Adrenal gland (tissue), 12 donors: ENCODE results near the gene IFNL3. TPM values are rescaled to one million over a fixed set of nuclear protein-coding genes. Genes with fewer than 3 reads are reported as not detected.

Source experiments
- DNase-seq, 7 donors: peaks; one replicate each; pipeline ENCODE4 v3.0.0-alpha.2; 2019 to 2020
- H3K27ac ChIP-seq, 5 donors: fragments of 200-600 bp; sonication (generic) in 4 of 5; 1 replicate in 3 of 5; 2 replicates in 2 of 5; pipeline versions ENCODE4 v1.5.1 to v1.8.0; 2016 to 2020; ENCODE audit warnings: mild to moderate bottlenecking in 1 of 5
- H3K27me3 ChIP-seq: fragments of 200-600 bp; 2 replicates; pipeline ENCODE4 v1.8.0; 2021
- H3K36me3 ChIP-seq, 2 donors: fragments of 200-600 bp; replicated peaks in 1 of 2; 1 replicate in 1 of 2; 2 replicates in 1 of 2; pipeline versions ENCODE4 v1.5.1 to v1.8.0; 2018 to 2022
- H3K4me1 ChIP-seq, 2 donors: fragments of 200-600 bp; replicated peaks in 1 of 2; 1 replicate in 1 of 2; 2 replicates in 1 of 2; pipeline versions ENCODE4 v1.5.1 to v1.8.0; 2018 to 2021
- H3K4me3 ChIP-seq, 4 donors: fragments of 200-600 bp; sonication (generic) in 3 of 4; one replicate each; pipeline ENCODE4 v1.5.1; 2016 to 2018
- H3K9me3 ChIP-seq, 3 donors: fragments of 200-600 bp; sonication (generic) in 1 of 3; replicated peaks in 1 of 3; 1 replicate in 2 of 3; 2 replicates in 1 of 3; pipeline versions ENCODE4 v1.5.1 to v1.8.0; 2016 to 2021
- CTCF ChIP-seq, 6 experiments: fragments of 450-650 bp in 4 of 6; fragments of 200-600 bp in 2 of 6; sonication (generic) in 1 of 6; IDR thresholded peaks; 1 replicate in 5 of 6; 2 replicates in 1 of 6; pipeline versions ENCODE4 v1.5.1 to v1.8.0; 2016 to 2021; ENCODE audit warnings: antibody characterized with exemption in 6 of 6, mild to moderate bottlenecking in 2 of 6, moderate library complexity in 1 of 6
- POLR2A ChIP-seq, 2 donors: fragments of 450-650 bp; IDR thresholded peaks; one replicate each; pipeline ENCODE4 v1.6.1; 2017; ENCODE audit warnings: antibody characterized with exemption in 2 of 2, mild to moderate bottlenecking in 2 of 2, moderate library complexity in 1 of 2
- WGBS, 4 donors: extraction: QIAGEN DNeasy Blood & Tissue Kit in 2 of 4; methylation state at CpG; one replicate each; pipeline versions ENCODE4 v1.1.5 to v1.1.7; 2013 to 2017; 5-methylcytosine and 5-hydroxymethylcytosine counted together
- intact Hi-C, 2 donors: fragments of 100-400 bp; cut with DNase I; formaldehyde crosslinking; loops; one replicate each; pipeline versions ENCODE4 v1.14.1 to v1.15.0; 2022 to 2023
- polyA plus RNA-seq, 3 donors: library from polyadenylated mRNA; stranded (reverse); fragments of 200-250 nt in 2 of 3; fragments of 350-450 nt in 1 of 3; fragmentation: Illumina TruSeq in 1 of 3; extraction: RNeasy Lipid Tissue Mini Kit (QIAGEN cat#74804) in 1 of 3; gene quantifications; one replicate each; pipeline ENCODE4 v1.2.3, GENCODE V29; 2013 to 2014
- total RNA-seq, 9 donors: library from RNA; depleted of rRNA in 4 of 9; stranded (reverse); fragments of >200 nt in 4 of 9; fragments of 120-200 nt in 1 of 9; fragmentation: NEBNext Ultra II Directional in 1 of 9; extraction: Animal tissue kit (Norgen Biotek cat#: 25700) in 1 of 9; gene quantifications; one replicate each; pipeline versions ENCODE4 v1.1.0 to v1.2.4, GENCODE V29; 2013 to 2023
- donor health status: healthy with polysubstance abuse.
- donor health status: Bipolar disorder and iron deficiency.
- donor health status: DM: yes; HTN: yes; CAD: no.
- donor health status: DM: no; HTN: no; CAD: no.
- donor health status: DM: no; HTN: no; CAD: no.
- donor health status: DM: yes; HTN: yes; CAD: no.

IFNL3 gene
- total and polyA plus RNA-seq, 12 donors = not detected

GRCh38 chr19:39202998-39203355 is 41.8 kb downstream of the IFNL3 start:
- no peak for TF ChIP-seq CTCF (IDR thresholded peaks at IDR 0.05)
- TF ChIP-seq POLR2A (IDR thresholded peaks at IDR 0.05) = no peak
- Histone ChIP-seq H3K4me3 (no peak overlapping the region), H3K4me1 (no peaks in the 10 kb centered on the region), H3K27me3 (peaks cover 13% of the 10 kb centered on the region), H3K9me3 (no peaks in the 10 kb centered on the region), H3K36me3 (no peaks in the 10 kb centered on the region), H3K27ac (no peak overlapping the region)
- intact Hi-C loops = loop anchor here in 1 of 2 donors (10.0 kb wide), 1 partner anchor 122 kb away; the partner anchor contains the start of gene LRFN1
- no peak for DNase-seq
- 88 to 100% (median 100%) methylated on average over 1 of the region's 1 CpG; no CpG with 5 or more reads in 1 of the 4 donors for WGBS, 4 donors

GRCh38 chr19:39200803-39201115 is 44.0 kb downstream of the IFNL3 start:
- H3K36me3 ChIP-seq = no peaks in the 10 kb centered on the region
- intact Hi-C loops = loop anchor here in 1 of 2 donors (10.0 kb wide), 1 partner anchor 124 kb away; the partner anchor contains the start of gene LRFN1
- TF ChIP-seq CTCF (IDR thresholded peaks at IDR 0.05) (no peak), POLR2A (IDR thresholded peaks at IDR 0.05) (no peak)
- no peaks in the 10 kb centered on the region for H3K9me3 ChIP-seq
- no peaks in the 10 kb centered on the region for H3K4me1 ChIP-seq
- WGBS, 4 donors = 79 to 93% (median 86%) methylated on average over 3 of the region's 3 CpGs
- no peak overlapping the region for H3K4me3 ChIP-seq
- H3K27ac ChIP-seq = no peak overlapping the region
- no peak for DNase-seq
- peaks cover 30% of the 10 kb centered on the region for H3K27me3 ChIP-seq

GRCh38 chr19:39200066-39200802 is 44.6 kb downstream of the IFNL3 start:
- Histone ChIP-seq H3K27ac (no peak overlapping the region), H3K27me3 (peaks cover 30% of the 10 kb centered on the region), H3K36me3 (no peaks in the 10 kb centered on the region), H3K9me3 (no peaks in the 10 kb centered on the region), H3K4me1 (no peaks in the 10 kb centered on the region), H3K4me3 (no peak overlapping the region)
- TF ChIP-seq CTCF (IDR thresholded peaks at IDR 0.05) (no peak), POLR2A (IDR thresholded peaks at IDR 0.05) (no peak)
- intact Hi-C loops = loop anchor here in 1 of 2 donors (10.0 kb wide), 1 partner anchor 125 kb away; the partner anchor contains the start of gene LRFN1
- WGBS, 4 donors = 61 to 80% (median 74%) methylated on average over 18 to 32 of the region's 32 CpGs
- DNase-seq = peak in 1 of 7 donors; percentile 22

GRCh38 chr19:39199025-39199424 is 45.8 kb downstream of the IFNL3 start:
- TF ChIP-seq CTCF (IDR thresholded peaks at IDR 0.05) (no peak), POLR2A (IDR thresholded peaks at IDR 0.05) (no peak)
- no peaks in the 10 kb centered on the region for H3K9me3 ChIP-seq
- intact Hi-C loops = no loop called here
- 0 to 44% (median 27%) methylated on average over 3 to 11 of the region's 11 CpGs for WGBS, 4 donors
- no peaks in the 10 kb centered on the region for H3K36me3 ChIP-seq
- no peaks in the 10 kb centered on the region for H3K4me1 ChIP-seq
- peak; percentile 69 to 88 (median 80) for DNase-seq
- H3K27me3 ChIP-seq = peaks cover 32% of the 10 kb centered on the region
- no peak overlapping the region for H3K4me3 ChIP-seq
- no peak overlapping the region for H3K27ac ChIP-seq
